Sigmoid colon (tissue), 4 donors: ENCODE results near the gene LPP.

ENCODE experiments used
- POLR2AphosphoS5 ChIP-seq, 4 donors: sonication (generic); formaldehyde crosslinking; IDR thresholded peaks; one replicate each; pipeline ENCODE4 v1.6.1; 2017; ENCODE audit warnings: antibody characterized with exemption in 4 of 4
- TF ChIP-seq, protein P1 (sequence below), 4 experiments: fragments of 450-650 bp in 3 of 4; fragments of 200-600 bp in 1 of 4; IDR thresholded peaks; one replicate each; pipeline ENCODE4 v1.5.1; 2016 to 2019; ENCODE audit warnings: antibody characterized with exemption in 4 of 4, mild to moderate bottlenecking in 3 of 4, moderate library complexity in 2 of 4

GRCh38 chr3:188573291-188573940, 419.5 kb downstream of the LPP start:
- TF ChIP-seq, protein P1, sequence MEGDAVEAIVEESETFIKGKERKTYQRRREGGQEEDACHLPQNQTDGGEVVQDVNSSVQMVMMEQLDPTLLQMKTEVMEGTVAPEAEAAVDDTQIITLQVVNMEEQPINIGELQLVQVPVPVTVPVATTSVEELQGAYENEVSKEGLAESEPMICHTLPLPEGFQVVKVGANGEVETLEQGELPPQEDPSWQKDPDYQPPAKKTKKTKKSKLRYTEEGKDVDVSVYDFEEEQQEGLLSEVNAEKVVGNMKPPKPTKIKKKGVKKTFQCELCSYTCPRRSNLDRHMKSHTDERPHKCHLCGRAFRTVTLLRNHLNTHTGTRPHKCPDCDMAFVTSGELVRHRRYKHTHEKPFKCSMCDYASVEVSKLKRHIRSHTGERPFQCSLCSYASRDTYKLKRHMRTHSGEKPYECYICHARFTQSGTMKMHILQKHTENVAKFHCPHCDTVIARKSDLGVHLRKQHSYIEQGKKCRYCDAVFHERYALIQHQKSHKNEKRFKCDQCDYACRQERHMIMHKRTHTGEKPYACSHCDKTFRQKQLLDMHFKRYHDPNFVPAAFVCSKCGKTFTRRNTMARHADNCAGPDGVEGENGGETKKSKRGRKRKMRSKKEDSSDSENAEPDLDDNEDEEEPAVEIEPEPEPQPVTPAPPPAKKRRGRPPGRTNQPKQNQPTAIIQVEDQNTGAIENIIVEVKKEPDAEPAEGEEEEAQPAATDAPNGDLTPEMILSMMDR (IDR thresholded peaks at IDR 0.05), result no peak
- TF ChIP-seq POLR2AphosphoS5 (IDR thresholded peaks at IDR 0.05), result no peak
